ENCODE measurements around the gene ABCF2. TPM values are rescaled to one million over a fixed set of nuclear protein-coding genes. Genes with fewer than 3 reads are reported as not detected.

ABCF2 gene
- total and polyA plus RNA-seq, 2 of the 13 experiments (the other 11 are each of a cell fraction or from before 2014, with no cell fraction given), result 16.3 to 42.5 TPM

DNA sequence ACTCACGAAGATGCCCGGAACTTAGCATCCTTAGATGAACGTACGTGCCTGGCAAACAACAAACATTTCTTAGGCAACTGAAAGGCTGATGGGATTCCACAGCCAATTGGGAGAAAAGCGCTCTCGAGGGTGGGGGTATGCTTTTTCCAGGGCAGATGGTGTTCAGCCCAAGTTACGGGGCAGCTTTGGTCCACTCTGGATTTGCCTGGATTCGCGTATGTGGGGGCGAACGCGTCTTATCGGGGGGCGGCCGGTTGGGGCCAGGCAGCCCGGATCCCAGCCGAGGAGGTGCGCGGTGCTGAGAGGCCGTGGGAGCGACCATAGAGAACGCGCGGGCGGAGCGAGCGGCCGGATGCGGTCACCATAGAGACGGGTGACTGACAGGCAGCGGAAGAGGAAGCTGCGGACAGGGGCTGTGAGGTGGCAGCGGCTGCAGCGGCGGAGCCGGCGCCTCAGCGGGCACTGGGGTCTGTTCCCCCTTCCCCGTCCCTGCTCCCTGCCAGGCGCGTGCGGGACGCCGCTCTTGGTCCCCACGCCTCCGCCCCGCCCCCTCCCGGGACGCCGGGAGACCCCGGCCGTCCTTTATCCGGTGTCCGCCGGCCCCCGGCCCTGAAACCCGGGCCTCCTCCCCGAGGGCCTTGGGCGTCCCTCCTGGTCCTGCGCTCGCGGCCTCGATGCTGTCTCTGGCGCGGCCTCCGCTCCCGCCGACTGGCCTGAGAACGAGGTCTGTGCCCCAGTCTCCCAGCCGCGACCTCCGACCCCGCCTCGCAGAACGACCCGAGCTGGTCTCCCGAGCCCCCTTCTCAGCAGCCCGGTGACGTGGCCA is 5.3 kb upstream of the ABCF2 start, which contains the start of gene CHPF2 (continued):
- TF ChIP-seq PHF8 (CRISPR knock-in tag; IDR thresholded peaks at IDR 0.05) (peak; percentile 79; the same call in 1 of the 2 replicates), NKX3-1 (CRISPR knock-in tag; IDR thresholded peaks at IDR 0.05) (no peak), MIXL1 (CRISPR knock-in tag; IDR thresholded peaks at IDR 0.05) (no peak), NR3C1 (CRISPR knock-in tag; IDR thresholded peaks at IDR 0.05) (no peak), ELF4 (CRISPR knock-in tag; IDR thresholded peaks at IDR 0.05; ENCODE audit: borderline replicate concordance) (no peak), POLR2G (IDR thresholded peaks at IDR 0.05; ENCODE audit: low read depth, low read length) (peak; percentile 78), RNF2 (conservative IDR thresholded peaks at IDR 0.05; ENCODE audit: low read depth) (no peak), SKI (IDR thresholded peaks at IDR 0.05; ENCODE audit: partially characterized antibody) (no peak), ZNF614 (CRISPR knock-in tag; IDR thresholded peaks at IDR 0.05; ENCODE audit: borderline replicate concordance) (no peak), ZFP1 (CRISPR knock-in tag; IDR thresholded peaks at IDR 0.05) (0 out of 2 replicates have a peak, but pooled peaks have one; percentile 29), SNAPC5 (CRISPR knock-in tag; IDR thresholded peaks at IDR 0.05; ENCODE audit: borderline replicate concordance) (no peak), PAX8 (CRISPR knock-in tag; IDR thresholded peaks at IDR 0.05; ENCODE audit: borderline replicate concordance) (no peak), ZNF768 (CRISPR knock-in tag; IDR thresholded peaks at IDR 0.05) (peak; percentile 32; the same call in 1 of the 2 replicates), GLI4 (CRISPR knock-in tag; IDR thresholded peaks at IDR 0.05; ENCODE audit: borderline replicate concordance) (no peak), ZC3H13 (CRISPR knock-in tag; IDR thresholded peaks at IDR 0.05) (peak; percentile 74; the same call in 1 of the 2 replicates), JUN (CRISPR knock-in tag; IDR thresholded peaks at IDR 0.05) (no peak), NONO (IDR thresholded peaks at IDR 0.05) (no peak), NONO (CRISPR knock-in tag; conservative IDR thresholded peaks at IDR 0.05) (peak; percentile 76), TOE1 (CRISPR knock-in tag; IDR thresholded peaks at IDR 0.05) (no peak), ZNF816 (CRISPR knock-in tag; IDR thresholded peaks at IDR 0.05; ENCODE audit: borderline replicate concordance) (no peak), ZNF652 (CRISPR knock-in tag; IDR thresholded peaks at IDR 0.05; ENCODE audit: borderline replicate concordance, low read depth) (no peak), PATZ1 (CRISPR knock-in tag; IDR thresholded peaks at IDR 0.05) (peak; percentile 52; the same call in 1 of the 2 replicates), SP140L (CRISPR knock-in tag; IDR thresholded peaks at IDR 0.05; ENCODE audit: borderline replicate concordance) (no peak), ATF7 (IDR thresholded peaks at IDR 0.05) (no peak), ATF7 (CRISPR knock-in tag; IDR thresholded peaks at IDR 0.05) (no peak), PAF1 (CRISPR knock-in tag; IDR thresholded peaks at IDR 0.05) (no peak), ZSCAN25 (CRISPR knock-in tag; IDR thresholded peaks at IDR 0.05) (no peak), KLF15 (CRISPR knock-in tag; IDR thresholded peaks at IDR 0.05; ENCODE audit: borderline replicate concordance) (no peak), ZKSCAN1 (IDR thresholded peaks at IDR 0.05; ENCODE audit: low read length) (no peak), HES4 (CRISPR knock-in tag; IDR thresholded peaks at IDR 0.05; ENCODE audit: borderline replicate concordance) (no peak), KLF11 (CRISPR knock-in tag; IDR thresholded peaks at IDR 0.05) (peak; percentile 70; the same call in 1 of the 2 replicates), ERF (CRISPR knock-in tag; IDR thresholded peaks at IDR 0.05) (no peak), JARID2 (CRISPR knock-in tag; IDR thresholded peaks at IDR 0.05; ENCODE audit: insufficient replicate concordance) (no peak)
